ENCODE measurements around the gene PMAIP1.
"Not testable (repeated sequence)": the region's sequence is repeated elsewhere in the genome, so short reads cannot be mapped to it uniquely, and the experiment has no call there.

PMAIP1 gene

GRCh38 chr18:59899298-59900221 lies at the start of gene PMAIP1:
TSS of gene PMAIP1 (plus strand) at chr18:59899996. CDS start at chr18:59900178, 182 bp downstream.
- DNase-seq = peak; percentile 89

- no peak for DNase-seq
These were observed 47.9 kb upstream of the PMAIP1 start for GRCh38 chr18:59851784-59852399.

DNA sequence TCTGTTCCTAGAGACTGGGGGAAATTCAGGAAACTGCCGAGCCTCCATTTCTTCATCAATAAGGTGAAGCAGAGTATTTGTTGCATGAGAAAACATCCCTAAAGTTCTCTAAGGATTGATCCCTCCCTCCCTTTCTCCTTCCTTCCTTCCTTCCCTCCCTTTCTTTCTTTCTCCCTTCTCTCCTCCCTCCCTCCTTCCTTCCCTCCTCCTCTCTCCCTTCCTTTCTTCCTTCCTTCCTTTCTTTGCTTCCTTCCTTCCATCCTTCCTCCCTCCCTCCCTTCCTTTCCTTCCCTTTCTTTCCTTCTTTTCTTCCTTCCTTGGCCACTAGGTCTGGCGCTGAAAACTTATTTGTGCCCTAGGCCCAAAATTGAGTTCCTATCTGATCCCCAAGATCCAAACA lies 47.2 kb upstream of the PMAIP1 start:
- DNase-seq = no peak

DNA sequence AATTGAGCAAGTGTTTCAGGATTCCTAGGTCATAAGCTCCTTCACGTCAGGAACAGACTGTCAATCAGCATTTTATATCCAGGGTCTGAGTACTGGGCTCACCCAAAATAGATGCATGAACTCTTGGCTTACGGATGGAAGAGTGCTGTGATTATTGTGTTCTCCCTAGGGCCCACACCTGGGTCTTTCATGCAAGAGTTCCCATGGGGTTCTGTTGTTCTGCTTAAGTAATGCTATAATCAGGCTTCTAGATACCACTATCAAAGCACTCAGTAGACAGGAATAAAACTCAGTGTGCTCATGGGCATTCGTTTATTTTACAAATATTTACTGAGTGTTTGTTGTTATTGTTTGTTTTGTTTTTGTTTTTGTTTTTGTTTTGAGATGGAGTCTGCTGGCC lies 46.4 kb upstream of the PMAIP1 start:
- DNase-seq = no peak

GRCh38 chr18:59853988-59854387 lies 45.8 kb upstream of the PMAIP1 start:
- DNase-seq = not testable (repeated sequence)

DNA sequence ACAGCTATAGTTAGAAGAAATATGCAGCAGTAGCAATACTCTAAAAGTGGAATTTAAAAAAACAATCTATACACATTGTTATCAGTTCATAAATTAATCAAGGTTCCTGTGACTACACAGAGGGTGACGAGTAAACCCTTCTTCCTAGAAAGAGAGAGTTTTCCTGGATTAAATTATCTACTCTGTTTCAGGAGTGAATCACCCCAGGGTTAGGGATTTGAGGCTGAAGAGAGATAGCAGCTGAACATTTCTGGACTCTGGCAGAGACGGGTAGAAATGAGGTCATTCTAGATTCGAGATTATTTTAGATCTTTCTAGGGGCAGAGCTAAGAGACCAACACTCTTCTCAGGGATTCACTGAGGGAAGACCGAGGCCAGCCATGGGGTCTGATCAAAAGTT lies 38.8 kb upstream of the PMAIP1 start:
- DNase-seq = no peak

DNA sequence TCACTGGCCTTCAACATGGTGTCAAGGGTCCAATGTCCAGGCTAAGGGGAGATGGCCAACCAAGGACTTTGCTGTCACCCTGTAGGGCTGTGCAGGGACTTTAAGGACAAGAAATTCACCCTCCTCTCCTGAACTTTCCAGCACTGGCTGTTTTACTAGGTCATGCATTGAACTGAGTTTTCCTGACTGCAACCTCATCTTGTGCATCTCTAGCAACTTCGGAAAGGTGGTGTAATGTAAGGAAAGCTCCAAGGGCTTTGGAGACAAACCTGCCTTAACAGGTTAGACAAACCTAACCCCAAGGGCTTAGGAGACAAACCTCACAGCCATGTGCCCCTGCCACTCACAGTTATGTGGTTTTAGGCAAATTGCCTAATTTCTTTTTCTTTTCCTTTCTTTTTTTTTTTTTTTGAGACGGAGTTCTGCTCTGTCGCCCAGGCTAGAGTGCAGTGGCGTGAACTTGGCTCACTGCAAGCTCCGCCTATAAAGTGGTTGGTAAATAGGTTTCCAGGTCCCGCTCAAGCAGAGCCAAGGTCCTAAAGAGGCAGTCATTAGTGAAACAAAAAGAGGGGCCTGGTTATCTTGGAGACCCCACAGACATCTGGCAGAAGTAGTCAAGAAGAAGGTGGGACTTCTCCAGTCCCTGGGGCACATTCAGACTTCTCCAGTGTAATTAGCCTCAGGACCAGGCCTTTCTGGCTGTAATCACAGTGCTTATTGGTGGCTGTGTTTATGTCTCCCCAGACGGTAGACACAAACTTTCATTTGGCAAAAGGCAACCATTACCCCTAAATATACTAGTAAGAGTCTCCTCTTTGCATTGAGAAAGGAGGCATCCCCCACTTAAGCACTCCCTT lies 37.6 kb upstream of the PMAIP1 start:
- no peak for DNase-seq

DNA sequence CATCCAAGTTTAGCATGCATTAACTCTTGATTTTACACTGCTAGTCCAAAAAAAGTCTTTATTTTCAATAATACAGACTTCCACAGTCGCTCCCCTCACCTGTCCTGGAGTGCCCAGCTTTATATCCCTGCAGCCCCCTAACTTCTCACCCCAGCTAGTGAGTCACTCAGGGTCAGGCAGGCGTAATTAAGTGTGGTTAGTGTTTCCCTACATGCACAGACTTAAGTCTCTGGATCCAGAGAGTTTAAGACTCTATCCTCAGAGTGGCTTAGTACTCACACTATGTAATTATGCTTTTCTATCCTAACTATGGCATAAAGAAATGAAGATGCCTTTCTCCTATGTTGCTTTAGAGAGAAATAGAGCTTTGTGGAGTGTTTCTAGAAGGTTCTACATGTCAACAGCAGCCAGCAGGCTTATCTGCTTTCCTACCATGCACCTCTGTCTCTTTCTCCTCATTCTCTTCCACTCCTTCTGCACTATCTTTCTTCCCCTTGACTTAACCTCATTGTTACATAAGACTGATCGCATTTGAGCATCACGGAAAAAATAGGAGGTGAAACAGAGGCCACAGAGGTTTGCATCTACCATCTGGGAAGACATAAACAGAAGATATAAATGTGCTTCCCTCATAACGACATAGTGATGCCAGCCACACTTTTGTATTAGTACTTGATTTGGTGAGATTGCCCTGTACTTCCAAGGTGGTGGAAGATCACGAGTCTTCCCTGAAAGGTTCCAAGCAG lies 34.4 kb upstream of the PMAIP1 start:
- DNase-seq = no peak

DNA sequence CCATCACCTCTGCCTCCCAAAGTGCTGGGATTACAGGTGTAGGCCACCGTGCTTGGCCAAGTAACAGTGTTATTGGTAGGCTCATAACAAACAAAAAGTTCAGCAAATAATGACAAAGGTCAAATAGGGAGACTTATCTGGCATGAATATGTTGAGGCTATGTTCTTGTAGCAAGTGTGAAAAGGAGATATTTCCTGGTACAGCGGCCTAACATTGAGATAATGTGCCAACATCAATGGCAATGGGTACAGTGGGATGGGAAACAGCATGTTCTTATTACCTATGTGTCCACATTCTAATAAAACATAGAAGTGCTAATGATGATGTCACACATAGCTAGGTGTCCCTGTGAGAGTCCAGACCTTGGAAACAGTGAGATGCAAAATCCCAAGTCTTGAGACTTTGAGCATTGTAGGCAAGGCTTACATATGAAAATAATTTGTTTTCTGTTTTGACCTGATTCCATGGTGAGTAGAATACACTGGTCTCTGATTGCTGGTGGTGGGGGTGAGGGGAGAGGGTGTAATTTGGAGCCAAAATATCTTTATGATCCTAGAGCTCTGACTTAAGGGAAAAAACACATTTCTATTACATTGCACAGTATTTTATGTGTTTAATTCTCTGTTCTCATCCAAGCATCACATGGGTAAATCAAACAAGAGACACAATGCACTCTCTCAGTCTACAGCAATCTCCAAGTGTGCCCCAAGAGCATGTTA lies 33.1 kb upstream of the PMAIP1 start:
- no peak for DNase-seq

DNA sequence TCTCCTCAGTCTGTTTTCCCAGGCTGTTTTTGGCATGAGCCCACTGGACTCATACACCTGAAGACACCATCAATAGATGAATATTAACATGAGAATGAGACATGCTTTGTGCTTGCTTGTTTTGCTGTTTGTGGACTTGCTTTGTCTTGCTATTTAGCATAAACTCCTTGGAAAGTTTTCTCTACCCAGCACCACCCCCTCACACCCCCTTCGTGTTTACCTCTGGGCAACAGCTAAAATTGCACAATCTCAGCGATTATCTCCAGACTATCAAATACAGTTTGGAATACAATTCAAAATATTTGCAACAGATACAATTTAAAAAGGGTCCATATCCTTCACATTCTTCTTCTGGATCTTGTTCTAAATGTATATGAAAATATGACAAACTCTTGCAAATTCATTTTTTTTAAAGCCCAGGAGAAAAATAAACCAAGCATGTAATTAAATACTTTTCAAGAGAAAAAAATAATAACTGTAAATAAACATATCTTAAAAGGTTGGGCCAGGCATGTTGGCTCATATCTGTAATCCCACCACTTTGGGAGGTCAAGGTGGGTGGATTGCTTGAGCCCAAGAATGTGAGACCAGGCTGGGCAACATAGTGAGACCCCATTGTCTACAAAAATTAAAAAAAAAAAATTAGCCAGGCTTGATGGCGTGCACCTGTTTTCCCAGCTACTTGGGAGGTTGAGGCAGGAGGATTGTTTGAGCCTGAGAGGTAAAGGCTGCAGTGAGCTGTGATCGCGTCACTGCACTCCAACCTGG lies 32.3 kb upstream of the PMAIP1 start:
- DNase-seq = no peak

DNA sequence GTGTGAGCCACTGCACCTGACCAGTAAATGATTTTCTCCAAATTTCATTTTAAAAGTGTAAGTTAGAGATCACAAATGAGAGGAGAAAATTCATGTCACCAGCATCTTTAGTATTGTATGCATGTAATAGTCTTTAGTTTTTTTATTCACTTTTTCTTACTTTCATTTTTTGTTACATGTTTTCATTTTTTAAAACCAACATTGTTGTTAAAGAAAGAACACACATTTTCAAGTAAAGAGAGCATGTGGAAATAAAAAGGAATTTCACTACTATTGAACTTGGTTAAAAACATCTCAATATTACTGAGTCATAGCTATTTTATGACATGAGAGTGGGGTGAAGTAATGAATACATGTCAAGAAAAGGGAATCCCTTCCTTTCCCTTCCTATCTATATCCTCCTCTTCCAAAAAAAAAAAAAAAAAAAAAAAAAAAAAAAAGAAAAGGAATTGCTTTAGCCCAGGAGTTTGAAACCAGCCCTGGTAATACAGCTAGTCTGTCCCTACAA lies 29.1 kb upstream of the PMAIP1 start:
- no peak for DNase-seq

- DNase-seq = no peak
These were observed 28.0 kb upstream of the PMAIP1 start for GRCh38 chr18:59871711-59872362.

GRCh38 chr18:59873641-59874040 lies 26.2 kb upstream of the PMAIP1 start:
- DNase-seq = no peak

DNA sequence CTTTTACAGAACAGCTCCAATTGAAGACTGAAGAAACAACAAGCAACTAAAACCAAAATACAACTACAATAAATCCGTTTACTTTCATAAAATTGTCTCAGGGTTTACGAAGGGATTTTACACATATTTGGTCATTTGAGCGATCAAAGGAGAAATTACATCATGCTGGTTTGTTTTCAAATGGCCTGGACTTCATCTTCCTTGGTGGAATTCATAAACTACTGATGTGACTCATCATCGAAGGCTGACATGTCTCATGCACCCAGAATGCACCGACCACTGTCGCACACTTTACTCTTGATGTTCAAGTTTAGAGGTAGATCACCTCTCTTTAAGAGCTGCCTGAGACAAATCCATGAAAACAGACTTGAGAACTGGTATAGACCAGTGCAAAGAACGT lies 25.6 kb upstream of the PMAIP1 start:
- no peak for DNase-seq

- DNase-seq = no peak
These were observed 23.5 kb upstream of the PMAIP1 start for GRCh38 chr18:59876310-59876626.

GRCh38 chr18:59877361-59877760 lies 22.4 kb upstream of the PMAIP1 start:
- DNase-seq = no peak

GRCh38 chr18:59878644-59879043 lies 21.2 kb upstream of the PMAIP1 start:
- no peak for DNase-seq

- DNase-seq = peak; percentile 19
These were observed 17.8 kb upstream of the PMAIP1 start for GRCh38 chr18:59881728-59882656.

DNA sequence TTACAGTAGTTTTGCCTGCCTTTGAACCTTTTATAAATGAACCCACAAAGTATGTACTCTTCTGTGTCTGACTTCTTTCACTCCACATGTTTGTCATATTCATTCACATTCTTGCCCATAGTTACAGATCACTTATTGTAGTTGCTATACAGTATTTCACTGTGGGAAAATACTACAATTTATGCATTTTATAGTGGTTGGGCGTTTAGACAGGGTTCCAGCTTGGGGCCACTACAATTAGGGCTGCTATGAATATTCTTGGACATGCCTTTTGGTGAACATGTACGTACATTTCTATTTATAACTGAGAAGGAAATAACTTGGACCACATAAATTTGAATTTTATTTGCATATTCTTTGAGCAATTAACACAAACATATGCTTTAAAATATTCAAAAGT lies 15.4 kb upstream of the PMAIP1 start:
- no peak for DNase-seq

Measured in stimulated activated CD4-positive, alpha-beta T cell treated with anti-CD3 and anti-CD28 coated beads, Interleukin-1b, Interleukin-23, amount 100 ng/mL, for 48 hours (primary cell).